Sigmoid colon (tissue), 4 donors: Measurements from ENCODE around the gene ING1.

Source experiments
- EP300 ChIP-seq, 4 donors: sonication (generic); formaldehyde crosslinking; IDR thresholded peaks; one replicate each; pipeline ENCODE4 v1.6.1; 2017; ENCODE audit warnings: antibody characterized with exemption in 4 of 4
- POLR2A ChIP-seq, 2 donors: fragments of 450-650 bp; IDR thresholded peaks; one replicate each; pipeline ENCODE4 v1.6.1; 2016; ENCODE audit warnings: antibody characterized with exemption in 2 of 2, mild to moderate bottlenecking in 2 of 2, moderate library complexity in 2 of 2
- TF ChIP-seq, protein P1 (sequence below), 4 experiments: fragments of 450-650 bp in 3 of 4; fragments of 200-600 bp in 1 of 4; IDR thresholded peaks; one replicate each; pipeline ENCODE4 v1.5.1; 2016 to 2019; ENCODE audit warnings: antibody characterized with exemption in 4 of 4, mild to moderate bottlenecking in 3 of 4, moderate library complexity in 2 of 4

DNA sequence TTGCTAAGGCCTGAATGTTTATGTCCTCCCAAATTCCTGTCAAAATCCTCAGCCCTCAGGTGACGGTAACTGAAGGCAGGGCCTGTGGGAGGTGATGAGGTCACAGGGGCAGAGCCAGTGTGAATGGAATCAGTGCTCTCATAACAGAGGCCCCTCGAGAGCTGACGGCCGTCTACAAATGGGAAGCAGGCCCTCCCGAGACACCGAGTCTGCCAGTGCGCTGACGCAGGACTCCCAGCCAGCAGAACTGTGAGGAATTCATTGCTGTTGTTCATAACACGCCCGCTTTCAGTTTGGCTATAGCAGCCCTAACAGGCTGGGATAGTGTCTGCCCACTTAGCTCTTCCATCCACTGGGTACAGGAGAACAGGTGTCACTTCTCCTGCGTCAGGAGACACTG lies 48.8 kb upstream of the ING1 start:
- TF ChIP-seq, protein P1, sequence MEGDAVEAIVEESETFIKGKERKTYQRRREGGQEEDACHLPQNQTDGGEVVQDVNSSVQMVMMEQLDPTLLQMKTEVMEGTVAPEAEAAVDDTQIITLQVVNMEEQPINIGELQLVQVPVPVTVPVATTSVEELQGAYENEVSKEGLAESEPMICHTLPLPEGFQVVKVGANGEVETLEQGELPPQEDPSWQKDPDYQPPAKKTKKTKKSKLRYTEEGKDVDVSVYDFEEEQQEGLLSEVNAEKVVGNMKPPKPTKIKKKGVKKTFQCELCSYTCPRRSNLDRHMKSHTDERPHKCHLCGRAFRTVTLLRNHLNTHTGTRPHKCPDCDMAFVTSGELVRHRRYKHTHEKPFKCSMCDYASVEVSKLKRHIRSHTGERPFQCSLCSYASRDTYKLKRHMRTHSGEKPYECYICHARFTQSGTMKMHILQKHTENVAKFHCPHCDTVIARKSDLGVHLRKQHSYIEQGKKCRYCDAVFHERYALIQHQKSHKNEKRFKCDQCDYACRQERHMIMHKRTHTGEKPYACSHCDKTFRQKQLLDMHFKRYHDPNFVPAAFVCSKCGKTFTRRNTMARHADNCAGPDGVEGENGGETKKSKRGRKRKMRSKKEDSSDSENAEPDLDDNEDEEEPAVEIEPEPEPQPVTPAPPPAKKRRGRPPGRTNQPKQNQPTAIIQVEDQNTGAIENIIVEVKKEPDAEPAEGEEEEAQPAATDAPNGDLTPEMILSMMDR (IDR thresholded peaks at IDR 0.05): no peak
- TF ChIP-seq POLR2A (IDR thresholded peaks at IDR 0.05): no peak
- TF ChIP-seq EP300 (IDR thresholded peaks at IDR 0.05): no peak
